GM23338 (cell line): ENCODE data around the gene HIF3A. TPM values are rescaled to one million over a fixed set of nuclear protein-coding genes. Genes with fewer than 3 reads are reported as not detected.

Experiments used
- ATAC-seq: fragments of 200-7000 bp; cut with Tn5 transposase; 3 replicates; pipeline ENCODE4 v1.9.1; 2020
- DNase-seq: peaks from one replicate; pipeline ENCODE4 v3.0.0-alpha.2; 2015; ENCODE audit warnings: low spot score
- H2AFZ ChIP-seq: fragments of 200-600 bp; sonication (generic); 2 replicates; pipeline ENCODE4 v1.8.0; 2016; ENCODE audit warnings: antibody characterized with exemption, mild to moderate bottlenecking, moderate library complexity
- H3F3A ChIP-seq: fragments of 200-600 bp; sonication (generic); replicated peaks from 2 replicates; pipeline ENCODE4 v1.8.0; 2017; ENCODE audit warnings: antibody characterized with exemption, mixed run types, low read depth
- H3K27ac ChIP-seq: fragments of 200-600 bp; sonication (generic); 2 replicates; pipeline ENCODE4 v1.6.1; 2016; ENCODE audit warnings: low read depth
- H3K27me3 ChIP-seq: fragments of 200-600 bp; sonication (generic); 2 replicates; pipeline ENCODE4 v1.8.0; 2016; ENCODE audit warnings: mild to moderate bottlenecking, mixed run types, moderate library complexity; ENCODE audit not compliant: insufficient read depth
- H3K36me3 ChIP-seq: fragments of 200-600 bp; sonication (generic); 2 replicates; pipeline ENCODE4 v1.8.0; 2016; ENCODE audit warnings: mild to moderate bottlenecking; ENCODE audit not compliant: insufficient read depth
- H3K4me1 ChIP-seq: fragments of 200-600 bp; sonication (generic); 2 replicates; pipeline ENCODE4 v1.8.0; 2016; ENCODE audit warnings: mild to moderate bottlenecking, moderate library complexity; ENCODE audit not compliant: insufficient read depth
- H3K4me2 ChIP-seq: fragments of 200-600 bp; sonication (generic); 2 replicates; pipeline ENCODE4 v1.7.1; 2017; ENCODE audit warnings: mixed run types
- H3K4me3 ChIP-seq: fragments of 200-600 bp; sonication (generic); 2 replicates; pipeline ENCODE4 v1.6.1; 2016; ENCODE audit warnings: mixed run types
- H3K79me2 ChIP-seq: fragments of 200-600 bp; sonication (generic); replicated peaks from 2 replicates; pipeline ENCODE4 v1.8.0; 2017; ENCODE audit warnings: mild to moderate bottlenecking; ENCODE audit not compliant: insufficient read depth
- H3K9me2 ChIP-seq: fragments of 200-600 bp; sonication (generic); 2 replicates; pipeline ENCODE4 v1.8.0; 2017; ENCODE audit not compliant: insufficient read depth
- H4K20me1 ChIP-seq: fragments of 200-600 bp; sonication (generic); replicated peaks from 2 replicates; pipeline ENCODE4 v1.8.0; 2017; ENCODE audit warnings: mild to moderate bottlenecking; ENCODE audit not compliant: insufficient read depth
- H3K27ac Mint-ChIP-seq: 2 replicates; pipeline ENCODE4 v1.8.0; 2020; ENCODE audit warnings: inconsistent platforms, mild to moderate bottlenecking, moderate library complexity, mixed read lengths
- H3K27me3 Mint-ChIP-seq: 3 replicates; pipeline ENCODE4 v1.8.0; 2022; ENCODE audit warnings: low read depth, mild to moderate bottlenecking, moderate library complexity, mixed read lengths, inconsistent platforms; ENCODE audit not compliant: insufficient read depth, poor library complexity
- H3K36me3 Mint-ChIP-seq: 3 replicates; pipeline ENCODE4 v1.8.0; 2021; ENCODE audit warnings: low read depth, mild to moderate bottlenecking, inconsistent platforms, moderate library complexity, mixed read lengths
- H3K4me1 Mint-ChIP-seq: 3 replicates; pipeline ENCODE4 v1.8.0; 2020; ENCODE audit warnings: mild to moderate bottlenecking, inconsistent platforms, mixed read lengths
- H3K4me3 Mint-ChIP-seq: 3 replicates; pipeline ENCODE4 v1.8.0; 2021; ENCODE audit warnings: moderate library complexity, mild to moderate bottlenecking, inconsistent platforms, mixed read lengths
- H3K9me3 Mint-ChIP-seq: 3 replicates; pipeline ENCODE4 v1.8.0; 2020; ENCODE audit warnings: moderate library complexity, mild to moderate bottlenecking, inconsistent platforms, mixed read lengths
- CREB1 ChIP-seq: fragments of 250-450 bp; sonication (Bioruptor Pico); IDR thresholded peaks from 2 replicates; pipeline ENCODE4 v1.5.0; 2020; ENCODE audit warnings: low read depth, mild to moderate bottlenecking, moderate library complexity
- EZH2 ChIP-seq: fragments of 200-600 bp; sonication (generic); IDR thresholded peaks from one replicate; pipeline ENCODE4 v1.8.0; 2017; ENCODE audit warnings: antibody characterized with exemption, mild to moderate bottlenecking, low read depth; ENCODE audit not compliant: unreplicated experiment
- EZH2phosphoT487 ChIP-seq: fragments of 200-600 bp; sonication (generic); IDR thresholded peaks from one replicate; pipeline ENCODE4 v1.8.1; 2018; ENCODE audit warnings: antibody characterized with exemption; ENCODE audit not compliant: unreplicated experiment
- JUNB ChIP-seq: IDR thresholded peaks from one replicate; pipeline ENCODE4 v1.6.1; 2016; ENCODE audit warnings: antibody characterized with exemption; ENCODE audit not compliant: unreplicated experiment
- NANOG ChIP-seq: IDR thresholded peaks from 2 replicates; pipeline ENCODE4 v1.6.1; 2016; ENCODE audit warnings: antibody characterized with exemption, borderline replicate concordance
- POLR2AphosphoS5 ChIP-seq: IDR thresholded peaks from 2 replicates; pipeline ENCODE4 v1.6.1; 2016; ENCODE audit warnings: antibody characterized with exemption, low read depth
- STAT1 ChIP-seq: IDR thresholded peaks from one replicate; pipeline ENCODE4 v1.6.1; 2016; ENCODE audit warnings: antibody characterized with exemption; ENCODE audit not compliant: unreplicated experiment
- ZNF114 ChIP-seq: fragments of 250-450 bp; sonication (Bioruptor Pico); IDR thresholded peaks from 2 replicates; pipeline ENCODE4 v1.5.0; 2020; ENCODE audit warnings: mild to moderate bottlenecking, moderate library complexity
- ZNF331 ChIP-seq: fragments of 250-450 bp; sonication (Bioruptor Pico); IDR thresholded peaks from 2 replicates; pipeline ENCODE4 v1.5.0; 2020; ENCODE audit warnings: low read depth, mild to moderate bottlenecking, moderate library complexity
- polyA plus RNA-seq: library from polyadenylated mRNA; unstranded; fragments of >200 nt; fragmentation: Nextera tagmentation; extraction: Ambion mirVana; gene quantifications from 2 replicates; pipeline ENCODE4 v1.2.1, GENCODE V29; 2016
- total RNA-seq: library from RNA; depleted of rRNA; stranded (reverse); fragments of >200 nt; shearing (Covaris generic); gene quantifications from 2 replicates; pipeline ENCODE4 v1.2.3, GENCODE V29; 2014
- TF ChIP-seq, protein P1 (sequence below), 2 experiments: fragments of 200-600 bp in 1 of 2; sonication (generic) in 1 of 2; conservative IDR thresholded peaks; 2 replicates each; pipeline versions ENCODE4 v1.5.1 to v1.6.1; 2016 to 2017; ENCODE audit warnings: antibody characterized with exemption in 2 of 2, low read depth in 2 of 2, mild to moderate bottlenecking in 2 of 2, moderate library complexity in 1 of 2
- TF ChIP-seq, protein P2 (sequence below): fragments of 250-450 bp; sonication (Bioruptor Pico); IDR thresholded peaks from 2 replicates; pipeline ENCODE4 v1.5.0; 2020; ENCODE audit warnings: mild to moderate bottlenecking, moderate library complexity
- TF ChIP-seq, protein P3 (sequence below): IDR thresholded peaks from one replicate; pipeline ENCODE4 v1.6.1; 2018; ENCODE audit warnings: antibody characterized with exemption; ENCODE audit not compliant: unreplicated experiment
- TF ChIP-seq, protein P4 (sequence below): IDR thresholded peaks from 2 replicates; pipeline ENCODE4 v1.6.1; 2016; ENCODE audit warnings: antibody characterized with exemption

HIF3A gene
- total and polyA plus RNA-seq, 2 experiments from 2014 or later: 20.4 to 70.5 TPM

GRCh38 chr19:46326608-46327007 is 29.8 kb downstream of the HIF3A start:
- Histone ChIP-seq H3K36me3 (peaks cover 38% of the 10 kb centered on the region), H3K79me2 (no peaks in the 10 kb centered on the region), H3K4me2 (no peak overlapping the region), H4K20me1 (no peaks in the 10 kb centered on the region), H3F3A (no peaks in the 10 kb centered on the region), H3K27ac (no peak overlapping the region), H3K9me2 (peaks cover 12% of the 10 kb centered on the region; the same call in 1 of the 2 replicates), H3K27me3 (no peaks in the 10 kb centered on the region), H3K4me1 (no peaks in the 10 kb centered on the region), H2AFZ (no peak overlapping the region), H3K4me3 (no peak overlapping the region)
- Mint-ChIP-seq H3K4me3 (no peak overlapping the region), H3K9me3 (peaks cover 32% of the 10 kb centered on the region), H3K27me3 (no peaks in the 10 kb centered on the region), H3K36me3 (peaks cover 85% of the 10 kb centered on the region), H3K4me1 (no peaks in the 10 kb centered on the region), H3K27ac (no peak overlapping the region)
- TF ChIP-seq ZNF331 (CRISPR knock-in tag): no peak
- TF ChIP-seq STAT1: no peak
- TF ChIP-seq NANOG: no peak
- no peak for TF ChIP-seq EZH2
- TF ChIP-seq, protein P1, sequence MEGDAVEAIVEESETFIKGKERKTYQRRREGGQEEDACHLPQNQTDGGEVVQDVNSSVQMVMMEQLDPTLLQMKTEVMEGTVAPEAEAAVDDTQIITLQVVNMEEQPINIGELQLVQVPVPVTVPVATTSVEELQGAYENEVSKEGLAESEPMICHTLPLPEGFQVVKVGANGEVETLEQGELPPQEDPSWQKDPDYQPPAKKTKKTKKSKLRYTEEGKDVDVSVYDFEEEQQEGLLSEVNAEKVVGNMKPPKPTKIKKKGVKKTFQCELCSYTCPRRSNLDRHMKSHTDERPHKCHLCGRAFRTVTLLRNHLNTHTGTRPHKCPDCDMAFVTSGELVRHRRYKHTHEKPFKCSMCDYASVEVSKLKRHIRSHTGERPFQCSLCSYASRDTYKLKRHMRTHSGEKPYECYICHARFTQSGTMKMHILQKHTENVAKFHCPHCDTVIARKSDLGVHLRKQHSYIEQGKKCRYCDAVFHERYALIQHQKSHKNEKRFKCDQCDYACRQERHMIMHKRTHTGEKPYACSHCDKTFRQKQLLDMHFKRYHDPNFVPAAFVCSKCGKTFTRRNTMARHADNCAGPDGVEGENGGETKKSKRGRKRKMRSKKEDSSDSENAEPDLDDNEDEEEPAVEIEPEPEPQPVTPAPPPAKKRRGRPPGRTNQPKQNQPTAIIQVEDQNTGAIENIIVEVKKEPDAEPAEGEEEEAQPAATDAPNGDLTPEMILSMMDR (conservative IDR thresholded peaks at IDR 0.05; ENCODE audit: low read depth in 2 of 2): no peak
- TF ChIP-seq POLR2AphosphoS5: no peak
- TF ChIP-seq EZH2phosphoT487: no peak
- no peak for TF ChIP-seq ZNF114
- TF ChIP-seq, protein P2, sequence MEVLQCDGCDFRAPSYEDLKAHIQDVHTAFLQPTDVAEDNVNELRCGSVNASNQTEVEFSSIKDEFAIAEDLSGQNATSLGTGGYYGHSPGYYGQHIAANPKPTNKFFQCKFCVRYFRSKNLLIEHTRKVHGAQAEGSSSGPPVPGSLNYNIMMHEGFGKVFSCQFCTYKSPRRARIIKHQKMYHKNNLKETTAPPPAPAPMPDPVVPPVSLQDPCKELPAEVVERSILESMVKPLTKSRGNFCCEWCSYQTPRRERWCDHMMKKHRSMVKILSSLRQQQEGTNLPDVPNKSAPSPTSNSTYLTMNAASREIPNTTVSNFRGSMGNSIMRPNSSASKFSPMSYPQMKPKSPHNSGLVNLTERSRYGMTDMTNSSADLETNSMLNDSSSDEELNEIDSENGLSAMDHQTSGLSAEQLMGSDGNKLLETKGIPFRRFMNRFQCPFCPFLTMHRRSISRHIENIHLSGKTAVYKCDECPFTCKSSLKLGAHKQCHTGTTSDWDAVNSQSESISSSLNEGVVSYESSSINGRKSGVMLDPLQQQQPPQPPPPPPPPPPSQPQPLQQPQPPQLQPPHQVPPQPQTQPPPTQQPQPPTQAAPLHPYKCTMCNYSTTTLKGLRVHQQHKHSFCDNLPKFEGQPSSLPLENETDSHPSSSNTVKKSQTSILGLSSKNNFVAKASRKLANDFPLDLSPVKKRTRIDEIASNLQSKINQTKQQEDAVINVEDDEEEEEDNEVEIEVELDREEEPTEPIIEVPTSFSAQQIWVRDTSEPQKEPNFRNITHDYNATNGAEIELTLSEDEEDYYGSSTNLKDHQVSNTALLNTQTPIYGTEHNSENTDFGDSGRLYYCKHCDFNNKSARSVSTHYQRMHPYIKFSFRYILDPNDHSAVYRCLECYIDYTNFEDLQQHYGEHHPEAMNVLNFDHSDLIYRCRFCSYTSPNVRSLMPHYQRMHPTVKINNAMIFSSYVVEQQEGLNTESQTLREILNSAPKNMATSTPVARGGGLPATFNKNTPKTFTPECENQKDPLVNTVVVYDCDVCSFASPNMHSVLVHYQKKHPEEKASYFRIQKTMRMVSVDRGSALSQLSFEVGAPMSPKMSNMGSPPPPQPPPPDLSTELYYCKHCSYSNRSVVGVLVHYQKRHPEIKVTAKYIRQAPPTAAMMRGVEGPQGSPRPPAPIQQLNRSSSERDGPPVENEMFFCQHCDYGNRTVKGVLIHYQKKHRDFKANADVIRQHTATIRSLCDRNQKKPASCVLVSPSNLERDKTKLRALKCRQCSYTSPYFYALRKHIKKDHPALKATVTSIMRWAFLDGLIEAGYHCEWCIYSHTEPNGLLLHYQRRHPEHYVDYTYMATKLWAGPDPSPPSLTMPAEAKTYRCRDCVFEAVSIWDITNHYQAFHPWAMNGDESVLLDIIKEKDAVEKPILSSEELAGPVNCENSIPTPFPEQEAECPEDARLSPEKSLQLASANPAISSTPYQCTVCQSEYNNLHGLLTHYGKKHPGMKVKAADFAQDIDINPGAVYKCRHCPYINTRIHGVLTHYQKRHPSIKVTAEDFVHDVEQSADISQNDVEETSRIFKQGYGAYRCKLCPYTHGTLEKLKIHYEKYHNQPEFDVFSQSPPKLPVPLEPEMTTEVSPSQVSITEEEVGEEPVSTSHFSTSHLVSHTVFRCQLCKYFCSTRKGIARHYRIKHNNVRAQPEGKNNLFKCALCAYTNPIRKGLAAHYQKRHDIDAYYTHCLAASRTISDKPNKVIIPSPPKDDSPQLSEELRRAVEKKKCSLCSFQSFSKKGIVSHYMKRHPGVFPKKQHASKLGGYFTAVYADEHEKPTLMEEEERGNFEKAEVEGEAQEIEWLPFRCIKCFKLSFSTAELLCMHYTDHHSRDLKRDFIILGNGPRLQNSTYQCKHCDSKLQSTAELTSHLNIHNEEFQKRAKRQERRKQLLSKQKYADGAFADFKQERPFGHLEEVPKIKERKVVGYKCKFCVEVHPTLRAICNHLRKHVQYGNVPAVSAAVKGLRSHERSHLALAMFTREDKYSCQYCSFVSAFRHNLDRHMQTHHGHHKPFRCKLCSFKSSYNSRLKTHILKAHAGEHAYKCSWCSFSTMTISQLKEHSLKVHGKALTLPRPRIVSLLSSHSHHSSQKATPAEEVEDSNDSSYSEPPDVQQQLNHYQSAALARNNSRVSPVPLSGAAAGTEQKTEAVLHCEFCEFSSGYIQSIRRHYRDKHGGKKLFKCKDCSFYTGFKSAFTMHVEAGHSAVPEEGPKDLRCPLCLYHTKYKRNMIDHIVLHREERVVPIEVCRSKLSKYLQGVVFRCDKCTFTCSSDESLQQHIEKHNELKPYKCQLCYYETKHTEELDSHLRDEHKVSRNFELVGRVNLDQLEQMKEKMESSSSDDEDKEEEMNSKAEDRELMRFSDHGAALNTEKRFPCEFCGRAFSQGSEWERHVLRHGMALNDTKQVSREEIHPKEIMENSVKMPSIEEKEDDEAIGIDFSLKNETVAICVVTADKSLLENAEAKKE: no peak
- no peak for TF ChIP-seq CREB1 (CRISPR knock-in tag)
- TF ChIP-seq, protein P3, sequence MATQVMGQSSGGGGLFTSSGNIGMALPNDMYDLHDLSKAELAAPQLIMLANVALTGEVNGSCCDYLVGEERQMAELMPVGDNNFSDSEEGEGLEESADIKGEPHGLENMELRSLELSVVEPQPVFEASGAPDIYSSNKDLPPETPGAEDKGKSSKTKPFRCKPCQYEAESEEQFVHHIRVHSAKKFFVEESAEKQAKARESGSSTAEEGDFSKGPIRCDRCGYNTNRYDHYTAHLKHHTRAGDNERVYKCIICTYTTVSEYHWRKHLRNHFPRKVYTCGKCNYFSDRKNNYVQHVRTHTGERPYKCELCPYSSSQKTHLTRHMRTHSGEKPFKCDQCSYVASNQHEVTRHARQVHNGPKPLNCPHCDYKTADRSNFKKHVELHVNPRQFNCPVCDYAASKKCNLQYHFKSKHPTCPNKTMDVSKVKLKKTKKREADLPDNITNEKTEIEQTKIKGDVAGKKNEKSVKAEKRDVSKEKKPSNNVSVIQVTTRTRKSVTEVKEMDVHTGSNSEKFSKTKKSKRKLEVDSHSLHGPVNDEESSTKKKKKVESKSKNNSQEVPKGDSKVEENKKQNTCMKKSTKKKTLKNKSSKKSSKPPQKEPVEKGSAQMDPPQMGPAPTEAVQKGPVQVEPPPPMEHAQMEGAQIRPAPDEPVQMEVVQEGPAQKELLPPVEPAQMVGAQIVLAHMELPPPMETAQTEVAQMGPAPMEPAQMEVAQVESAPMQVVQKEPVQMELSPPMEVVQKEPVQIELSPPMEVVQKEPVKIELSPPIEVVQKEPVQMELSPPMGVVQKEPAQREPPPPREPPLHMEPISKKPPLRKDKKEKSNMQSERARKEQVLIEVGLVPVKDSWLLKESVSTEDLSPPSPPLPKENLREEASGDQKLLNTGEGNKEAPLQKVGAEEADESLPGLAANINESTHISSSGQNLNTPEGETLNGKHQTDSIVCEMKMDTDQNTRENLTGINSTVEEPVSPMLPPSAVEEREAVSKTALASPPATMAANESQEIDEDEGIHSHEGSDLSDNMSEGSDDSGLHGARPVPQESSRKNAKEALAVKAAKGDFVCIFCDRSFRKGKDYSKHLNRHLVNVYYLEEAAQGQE: no peak
- TF ChIP-seq, protein P4, sequence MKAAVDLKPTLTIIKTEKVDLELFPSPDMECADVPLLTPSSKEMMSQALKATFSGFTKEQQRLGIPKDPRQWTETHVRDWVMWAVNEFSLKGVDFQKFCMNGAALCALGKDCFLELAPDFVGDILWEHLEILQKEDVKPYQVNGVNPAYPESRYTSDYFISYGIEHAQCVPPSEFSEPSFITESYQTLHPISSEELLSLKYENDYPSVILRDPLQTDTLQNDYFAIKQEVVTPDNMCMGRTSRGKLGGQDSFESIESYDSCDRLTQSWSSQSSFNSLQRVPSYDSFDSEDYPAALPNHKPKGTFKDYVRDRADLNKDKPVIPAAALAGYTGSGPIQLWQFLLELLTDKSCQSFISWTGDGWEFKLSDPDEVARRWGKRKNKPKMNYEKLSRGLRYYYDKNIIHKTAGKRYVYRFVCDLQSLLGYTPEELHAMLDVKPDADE: no peak
- TF ChIP-seq JUNB: no peak
- ATAC-seq (no peak), DNase-seq (no peak)
